ENCODE data around the gene ANKRD10.

- TF ChIP-seq CTCF (IDR thresholded peaks at IDR 0.05 in 4 of 5, conservative IDR thresholded peaks at IDR 0.05 in 1 of 5) (no peak), POLR2A (IDR thresholded peaks at IDR 0.05) (no peak)
Observed at GRCh38 chr13:110835721-110836604, 78.9 kb downstream of the ANKRD10 start.
